KMS-11 (cell line): ENCODE results near the gene LCE2C.
"Not testable (repeated sequence)": the region's sequence is repeated elsewhere in the genome, so short reads cannot be mapped to it uniquely, and the experiment has no call there.

ENCODE experiments used
- H2AFZ ChIP-seq: fragments of 200-600 bp; sonication (generic); 2 replicates; pipeline ENCODE4 v1.6.1; 2016; ENCODE audit warnings: antibody characterized with exemption, mixed run types, low read depth
- H3K27ac ChIP-seq: fragments of 200-600 bp; sonication (generic); 2 replicates; pipeline ENCODE4 v1.6.1; 2016; ENCODE audit warnings: mild to moderate bottlenecking, mixed run types
- H3K27me3 ChIP-seq: fragments of 200-600 bp; sonication (generic); 2 replicates; pipeline ENCODE4 v1.6.1; 2017; ENCODE audit warnings: mild to moderate bottlenecking, low read depth, mixed run types, moderate library complexity; ENCODE audit not compliant: insufficient read depth
- H3K36me3 ChIP-seq: fragments of 200-600 bp; sonication (generic); 2 replicates; pipeline ENCODE4 v1.6.1; 2017; ENCODE audit warnings: mild to moderate bottlenecking, mixed run types; ENCODE audit not compliant: insufficient read depth
- H3K4me1 ChIP-seq: fragments of 200-600 bp; sonication (generic); 2 replicates; pipeline ENCODE4 v1.6.1; 2016; ENCODE audit warnings: mild to moderate bottlenecking, low read depth, mixed run types; ENCODE audit not compliant: poor library complexity, severe bottlenecking
- H3K4me2 ChIP-seq: fragments of 200-600 bp; sonication (generic); 2 replicates; pipeline ENCODE4 v1.7.0; 2016; ENCODE audit warnings: mild to moderate bottlenecking, mixed run types
- H3K4me3 ChIP-seq: fragments of 200-600 bp; sonication (generic); IDR thresholded peaks from 2 replicates; pipeline ENCODE4 v1.6.1; 2017; ENCODE audit warnings: low read depth, low read length, mixed read lengths; ENCODE audit not compliant: insufficient read depth
- H3K79me2 ChIP-seq: fragments of 200-600 bp; sonication (generic); 2 replicates; pipeline ENCODE4 v1.6.1; 2016; ENCODE audit warnings: low read depth, mixed run types; ENCODE audit not compliant: insufficient read depth
- H3K9ac ChIP-seq: fragments of 200-600 bp; sonication (generic); 2 replicates; pipeline ENCODE4 v1.6.1; 2016; ENCODE audit warnings: mild to moderate bottlenecking, mixed run types
- H4K20me1 ChIP-seq: fragments of 200-600 bp; sonication (generic); 2 replicates; pipeline ENCODE4 v1.6.1; 2016; ENCODE audit warnings: mild to moderate bottlenecking, mixed run types; ENCODE audit not compliant: insufficient read depth
- TF ChIP-seq, protein P1 (sequence below): fragments of 200-600 bp; sonication (generic); conservative IDR thresholded peaks from 2 replicates; pipeline ENCODE4 v1.6.1; 2017; ENCODE audit warnings: low read depth, mild to moderate bottlenecking, antibody characterized with exemption, low read length, moderate library complexity, mixed read lengths

The LCE2C gene

DNA sequence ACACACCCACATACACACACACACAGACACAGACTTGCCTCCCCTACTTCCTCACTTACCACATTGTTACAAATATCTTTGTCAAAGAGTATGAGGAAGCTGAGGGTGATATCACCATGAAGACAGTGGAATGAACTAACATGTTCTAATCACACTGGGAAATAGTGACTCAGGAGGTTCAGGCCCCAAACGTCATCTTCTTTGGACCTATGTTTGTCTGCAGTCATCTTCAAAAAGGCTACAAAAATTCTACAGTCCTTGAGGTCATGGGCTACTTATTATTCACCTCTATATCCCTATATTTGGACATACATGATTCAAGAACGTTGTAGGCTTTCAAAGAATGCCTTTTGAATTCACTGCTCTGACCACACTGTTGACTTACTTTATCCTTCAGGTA is 2.1 kb upstream of the LCE2C start:
- no peaks in the 10 kb centered on the region for H3K27me3 ChIP-seq
- no peak overlapping the region for H3K27ac ChIP-seq
- TF ChIP-seq, protein P1, sequence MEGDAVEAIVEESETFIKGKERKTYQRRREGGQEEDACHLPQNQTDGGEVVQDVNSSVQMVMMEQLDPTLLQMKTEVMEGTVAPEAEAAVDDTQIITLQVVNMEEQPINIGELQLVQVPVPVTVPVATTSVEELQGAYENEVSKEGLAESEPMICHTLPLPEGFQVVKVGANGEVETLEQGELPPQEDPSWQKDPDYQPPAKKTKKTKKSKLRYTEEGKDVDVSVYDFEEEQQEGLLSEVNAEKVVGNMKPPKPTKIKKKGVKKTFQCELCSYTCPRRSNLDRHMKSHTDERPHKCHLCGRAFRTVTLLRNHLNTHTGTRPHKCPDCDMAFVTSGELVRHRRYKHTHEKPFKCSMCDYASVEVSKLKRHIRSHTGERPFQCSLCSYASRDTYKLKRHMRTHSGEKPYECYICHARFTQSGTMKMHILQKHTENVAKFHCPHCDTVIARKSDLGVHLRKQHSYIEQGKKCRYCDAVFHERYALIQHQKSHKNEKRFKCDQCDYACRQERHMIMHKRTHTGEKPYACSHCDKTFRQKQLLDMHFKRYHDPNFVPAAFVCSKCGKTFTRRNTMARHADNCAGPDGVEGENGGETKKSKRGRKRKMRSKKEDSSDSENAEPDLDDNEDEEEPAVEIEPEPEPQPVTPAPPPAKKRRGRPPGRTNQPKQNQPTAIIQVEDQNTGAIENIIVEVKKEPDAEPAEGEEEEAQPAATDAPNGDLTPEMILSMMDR, result no peak

DNA sequence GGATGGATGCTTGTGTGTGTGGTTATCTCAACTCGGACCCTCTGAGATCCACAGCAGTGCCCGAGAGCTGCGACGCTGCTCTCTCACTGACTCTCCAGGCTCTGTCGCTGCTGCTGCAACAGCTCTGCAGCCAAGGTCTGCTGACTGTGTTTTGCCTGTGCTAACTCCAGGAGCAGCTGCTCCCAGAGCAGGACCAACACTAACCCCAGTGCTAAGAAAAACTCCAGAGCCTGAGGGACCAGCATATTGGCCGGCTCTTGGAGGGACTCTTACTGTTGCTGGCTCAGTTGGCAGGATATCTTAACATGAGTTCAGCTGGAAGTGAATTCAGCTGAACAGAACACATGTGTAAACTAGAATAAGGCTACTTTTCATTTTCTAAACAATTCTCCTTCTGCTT is 4.4 kb downstream of the LCE2C start:
- Histone ChIP-seq H3K79me2 (no peaks in the 10 kb centered on the region), H4K20me1 (no peaks in the 10 kb centered on the region), H2AFZ (no peak overlapping the region), H3K4me1 (no peaks in the 10 kb centered on the region), H3K4me2 (no peak overlapping the region), H3K9ac (no peak overlapping the region), H3K27ac (no peak overlapping the region), H3K36me3 (no peaks in the 10 kb centered on the region), H3K4me3 (no peak overlapping the region), H3K27me3 (no peaks in the 10 kb centered on the region)
- TF ChIP-seq, protein P1, result no peak

More for the DNA sequence above, 2.1 kb upstream of the LCE2C start:
- no peaks in the 10 kb centered on the region for H3K36me3 ChIP-seq
- H4K20me1 ChIP-seq, result no peaks in the 10 kb centered on the region
- H2AFZ ChIP-seq, result no peak overlapping the region
- H3K4me3 ChIP-seq, result no peak overlapping the region
- no peaks in the 10 kb centered on the region for H3K79me2 ChIP-seq
- H3K4me2 ChIP-seq, result no peak overlapping the region
- no peaks in the 10 kb centered on the region for H3K4me1 ChIP-seq
- H3K9ac ChIP-seq, result no peak overlapping the region

DNA sequence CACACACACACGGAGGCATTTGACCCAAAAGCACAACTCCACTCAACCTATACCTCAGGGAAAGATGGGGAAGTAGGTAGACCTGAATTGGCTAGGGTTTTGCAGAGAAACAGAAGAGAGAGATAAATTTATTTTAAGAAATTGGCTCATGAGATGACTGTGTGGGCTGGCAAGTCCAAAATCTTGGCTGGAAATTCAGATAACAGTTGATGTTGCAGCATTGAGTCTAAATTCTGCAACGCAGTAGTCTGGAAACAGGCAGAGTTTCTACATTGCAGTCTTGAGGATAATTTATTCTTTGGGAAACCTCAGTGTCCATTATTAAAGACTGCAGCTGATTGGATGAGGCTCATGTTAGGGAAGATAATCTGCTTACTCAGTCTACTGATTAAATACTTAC is 6.5 kb downstream of the LCE2C start:
- no peak overlapping the region for H3K27ac ChIP-seq
- H3K27me3 ChIP-seq, result no peaks in the 10 kb centered on the region
- no peak overlapping the region for H3K9ac ChIP-seq
- H2AFZ ChIP-seq, result no peak overlapping the region
- H4K20me1 ChIP-seq, result no peaks in the 10 kb centered on the region
- H3K4me2 ChIP-seq, result no peak overlapping the region
- no peaks in the 10 kb centered on the region for H3K4me1 ChIP-seq
- no peak overlapping the region for H3K4me3 ChIP-seq
- H3K79me2 ChIP-seq, result no peaks in the 10 kb centered on the region
- TF ChIP-seq, protein P1, result no peak
- H3K36me3 ChIP-seq, result no peaks in the 10 kb centered on the region

DNA sequence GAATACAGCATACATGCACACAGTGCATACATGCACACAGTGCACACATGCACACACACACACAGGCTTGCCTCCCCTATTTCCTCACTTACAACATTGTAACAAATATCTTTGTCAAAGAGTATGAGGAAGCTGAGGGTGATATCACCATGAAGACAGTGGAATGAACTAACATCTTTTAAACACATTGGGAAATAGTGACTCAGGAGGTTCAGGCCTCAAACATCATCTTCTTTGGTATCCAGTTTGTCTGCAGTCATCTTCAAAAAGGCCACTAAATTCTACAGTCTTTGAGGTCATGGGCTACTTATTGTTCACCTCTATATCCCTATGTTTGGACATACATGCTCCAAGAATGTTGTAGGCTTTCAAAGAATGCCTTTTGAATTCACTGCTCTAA is 8.8 kb downstream of the LCE2C start:
- H3K4me3 ChIP-seq, result no peak overlapping the region
- H4K20me1 ChIP-seq, result no peaks in the 10 kb centered on the region
- H2AFZ ChIP-seq, result no peak overlapping the region
- TF ChIP-seq, protein P1, result no peak
- H3K79me2 ChIP-seq, result no peaks in the 10 kb centered on the region
- H3K9ac ChIP-seq, result no peak overlapping the region
- no peak overlapping the region for H3K27ac ChIP-seq
- no peaks in the 10 kb centered on the region for H3K4me1 ChIP-seq
- H3K4me2 ChIP-seq, result no peak overlapping the region
- no peaks in the 10 kb centered on the region for H3K36me3 ChIP-seq
- H3K27me3 ChIP-seq, result no peaks in the 10 kb centered on the region

DNA sequence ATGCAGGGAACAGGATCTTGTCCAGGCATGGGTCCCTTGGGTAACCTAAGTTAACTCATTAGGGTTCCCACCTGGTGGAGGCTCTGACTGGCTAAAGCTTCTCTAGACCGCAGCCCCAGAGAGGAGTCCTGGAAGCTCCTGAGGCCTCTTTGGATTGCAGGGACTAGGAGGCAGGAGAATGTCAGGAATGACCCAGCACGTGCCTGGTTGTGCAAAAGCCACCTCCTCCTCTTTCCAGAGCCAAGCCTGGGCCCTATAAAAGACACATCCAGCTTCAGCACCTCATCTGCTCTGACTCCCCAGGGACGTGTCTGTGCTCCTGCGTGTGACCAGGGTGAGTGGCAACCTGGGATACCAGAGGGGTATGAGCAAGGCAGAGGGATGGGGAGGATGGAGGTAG is 10.7 kb downstream of the LCE2C start, which contains the start of gene LCE2B:
TSS of gene LCE2B (plus strand) at position 301 of the 400 bp plus-strand sequence. CDS start 721 bp downstream, outside the sequence.
- not testable (repeated sequence) for H3K79me2 ChIP-seq, H3K27me3 ChIP-seq

More for the DNA sequence above, 10.7 kb downstream of the LCE2C start, which contains the start of gene LCE2B:
- H3K9ac ChIP-seq, H2AFZ ChIP-seq, H3K4me3 ChIP-seq, H4K20me1 ChIP-seq, H3K36me3 ChIP-seq, H3K4me1 ChIP-seq, H3K4me2 ChIP-seq, H3K27ac ChIP-seq: not testable (repeated sequence)
